ENCODE data around the gene AMER2.

DNA sequence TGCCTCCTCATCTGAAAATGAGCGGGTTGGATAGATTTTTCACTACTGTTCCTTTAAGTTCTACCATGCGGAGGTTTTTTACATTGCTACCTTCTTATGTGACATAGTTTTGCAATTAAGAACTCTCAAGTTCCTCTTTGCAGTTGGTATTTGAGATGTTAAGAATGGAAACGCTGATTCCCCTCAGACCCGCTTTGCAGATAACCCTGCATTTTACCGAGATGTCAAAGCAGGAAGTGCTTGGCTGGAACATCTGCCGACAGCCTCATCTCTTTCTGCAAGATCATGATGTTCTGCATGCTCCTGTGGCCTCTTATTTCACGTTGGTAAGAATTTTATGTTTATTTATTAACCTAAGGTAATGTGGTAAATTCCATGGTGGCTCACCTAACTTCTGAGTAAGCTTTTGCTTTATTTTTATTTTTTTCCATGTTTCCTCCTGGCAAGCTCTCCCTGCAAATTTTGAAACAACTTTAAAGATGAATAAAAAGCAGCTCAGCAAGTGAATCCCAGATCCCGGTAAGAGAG is 53.6 kb downstream of the AMER2 start:
- no peak for TF ChIP-seq POLR2AphosphoS5 (IDR thresholded peaks at IDR 0.05)
- TF ChIP-seq, protein P1, sequence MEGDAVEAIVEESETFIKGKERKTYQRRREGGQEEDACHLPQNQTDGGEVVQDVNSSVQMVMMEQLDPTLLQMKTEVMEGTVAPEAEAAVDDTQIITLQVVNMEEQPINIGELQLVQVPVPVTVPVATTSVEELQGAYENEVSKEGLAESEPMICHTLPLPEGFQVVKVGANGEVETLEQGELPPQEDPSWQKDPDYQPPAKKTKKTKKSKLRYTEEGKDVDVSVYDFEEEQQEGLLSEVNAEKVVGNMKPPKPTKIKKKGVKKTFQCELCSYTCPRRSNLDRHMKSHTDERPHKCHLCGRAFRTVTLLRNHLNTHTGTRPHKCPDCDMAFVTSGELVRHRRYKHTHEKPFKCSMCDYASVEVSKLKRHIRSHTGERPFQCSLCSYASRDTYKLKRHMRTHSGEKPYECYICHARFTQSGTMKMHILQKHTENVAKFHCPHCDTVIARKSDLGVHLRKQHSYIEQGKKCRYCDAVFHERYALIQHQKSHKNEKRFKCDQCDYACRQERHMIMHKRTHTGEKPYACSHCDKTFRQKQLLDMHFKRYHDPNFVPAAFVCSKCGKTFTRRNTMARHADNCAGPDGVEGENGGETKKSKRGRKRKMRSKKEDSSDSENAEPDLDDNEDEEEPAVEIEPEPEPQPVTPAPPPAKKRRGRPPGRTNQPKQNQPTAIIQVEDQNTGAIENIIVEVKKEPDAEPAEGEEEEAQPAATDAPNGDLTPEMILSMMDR (IDR thresholded peaks at IDR 0.05), result no peak
- no peak for TF ChIP-seq EP300 (IDR thresholded peaks at IDR 0.05)
